NCI-H2227 (cell line): ENCODE results near the gene VAV3.
A peak's percentile ranks its signal among the peaks of the same experiment; 100 is the strongest.
"Not testable (repeated sequence)": the region's sequence is repeated elsewhere in the genome, so short reads cannot be mapped to it uniquely, and the experiment has no call there.

Source experiments
- DNase-seq: peaks from one replicate; lab custom pipeline; 2025; ENCODE audit not compliant: unreplicated experiment; lab: John Stamatoyannopoulos, UW

The VAV3 gene, protein sequence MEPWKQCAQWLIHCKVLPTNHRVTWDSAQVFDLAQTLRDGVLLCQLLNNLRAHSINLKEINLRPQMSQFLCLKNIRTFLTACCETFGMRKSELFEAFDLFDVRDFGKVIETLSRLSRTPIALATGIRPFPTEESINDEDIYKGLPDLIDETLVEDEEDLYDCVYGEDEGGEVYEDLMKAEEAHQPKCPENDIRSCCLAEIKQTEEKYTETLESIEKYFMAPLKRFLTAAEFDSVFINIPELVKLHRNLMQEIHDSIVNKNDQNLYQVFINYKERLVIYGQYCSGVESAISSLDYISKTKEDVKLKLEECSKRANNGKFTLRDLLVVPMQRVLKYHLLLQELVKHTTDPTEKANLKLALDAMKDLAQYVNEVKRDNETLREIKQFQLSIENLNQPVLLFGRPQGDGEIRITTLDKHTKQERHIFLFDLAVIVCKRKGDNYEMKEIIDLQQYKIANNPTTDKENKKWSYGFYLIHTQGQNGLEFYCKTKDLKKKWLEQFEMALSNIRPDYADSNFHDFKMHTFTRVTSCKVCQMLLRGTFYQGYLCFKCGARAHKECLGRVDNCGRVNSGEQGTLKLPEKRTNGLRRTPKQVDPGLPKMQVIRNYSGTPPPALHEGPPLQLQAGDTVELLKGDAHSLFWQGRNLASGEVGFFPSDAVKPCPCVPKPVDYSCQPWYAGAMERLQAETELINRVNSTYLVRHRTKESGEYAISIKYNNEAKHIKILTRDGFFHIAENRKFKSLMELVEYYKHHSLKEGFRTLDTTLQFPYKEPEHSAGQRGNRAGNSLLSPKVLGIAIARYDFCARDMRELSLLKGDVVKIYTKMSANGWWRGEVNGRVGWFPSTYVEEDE

DNA sequence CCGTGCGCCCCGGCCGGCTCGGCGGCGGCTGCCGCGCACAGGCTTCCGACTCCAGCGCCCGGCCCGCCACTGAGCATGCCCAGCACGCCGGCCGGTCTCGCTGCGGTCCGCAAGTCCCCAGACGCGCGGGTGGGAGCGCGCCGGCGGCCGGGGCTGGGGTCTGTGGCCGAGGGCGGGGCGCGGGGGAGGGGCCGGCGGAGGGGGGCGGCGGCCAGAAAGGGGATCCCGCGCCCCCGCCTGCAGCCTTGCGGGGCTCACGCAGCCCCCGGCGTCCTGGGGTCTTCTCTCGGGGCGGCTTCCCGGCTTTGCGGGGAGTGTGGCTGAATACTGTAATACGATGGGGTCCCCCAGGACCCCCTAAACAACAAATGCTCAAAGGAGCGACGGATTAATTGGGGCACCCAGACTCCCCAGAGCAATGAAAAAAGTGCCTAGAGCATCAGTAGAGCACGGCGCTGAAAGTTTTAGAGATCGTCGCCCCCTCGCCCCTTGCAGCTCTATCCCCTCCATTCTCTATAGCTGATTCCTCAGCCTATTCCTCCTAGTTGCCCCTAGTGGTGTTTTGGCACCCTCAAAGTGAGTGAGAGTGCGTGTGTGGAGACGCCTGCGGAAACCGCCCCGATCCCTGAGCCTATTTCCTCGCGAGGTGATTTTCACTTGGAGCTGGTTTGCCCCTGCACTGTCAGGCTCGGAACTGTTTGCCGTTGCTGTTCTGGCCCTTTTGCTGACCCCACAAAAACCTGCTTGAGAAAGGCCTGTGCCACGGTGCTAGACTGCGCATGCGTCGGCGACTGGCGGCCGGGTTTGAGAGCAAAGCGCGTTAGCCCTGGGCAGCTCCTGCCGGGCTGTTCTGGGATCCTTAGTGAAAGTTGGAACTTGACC is at the start of gene VAV3:
Gene VAV3, minus strand, starts transcription at position 71 of the 882 bp plus-strand sequence. CDS start 311 bp downstream, outside the sequence.
- DNase-seq: peak; percentile 64

DNA sequence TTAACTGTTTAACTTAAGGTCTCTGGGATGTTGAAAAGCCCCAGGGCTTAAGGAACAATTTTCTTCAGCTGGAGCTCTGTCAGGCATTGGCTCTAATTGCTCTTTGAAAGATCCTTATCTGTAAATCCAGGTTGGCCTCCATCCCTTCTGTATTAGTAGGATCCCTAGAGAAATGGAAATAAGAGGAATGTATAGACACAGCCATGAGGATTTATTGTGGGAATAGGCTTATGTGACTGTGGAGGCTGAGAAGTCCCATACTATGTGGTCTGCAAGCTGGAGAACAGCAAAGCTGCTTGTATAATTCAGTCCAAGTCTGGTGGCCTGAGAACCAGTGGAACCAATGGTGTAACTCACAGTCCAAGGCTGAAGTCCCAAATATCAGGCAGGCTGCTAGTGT is 47.6 kb upstream of the VAV3 start:
- no peak for DNase-seq

DNA sequence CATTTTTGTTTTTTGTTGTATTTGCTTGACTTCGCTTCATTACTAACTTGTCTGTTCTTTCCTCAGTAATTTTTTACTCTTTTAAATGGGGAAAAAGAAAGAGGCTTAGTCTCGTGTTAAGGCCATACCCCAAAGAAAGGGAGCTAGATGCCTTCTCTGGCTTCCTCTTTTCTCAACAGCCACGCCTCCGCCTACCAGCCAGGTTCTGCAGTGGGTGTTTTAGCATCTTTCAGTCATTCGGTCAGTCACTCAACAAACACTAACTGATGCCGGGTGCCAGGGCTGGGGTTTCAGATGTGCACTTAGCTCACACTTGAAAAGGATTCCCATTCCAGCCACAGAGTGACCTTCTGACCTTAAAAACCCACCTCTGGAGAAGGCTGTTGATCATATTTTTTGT is 46.3 kb upstream of the VAV3 start:
- DNase-seq: no peak

DNA sequence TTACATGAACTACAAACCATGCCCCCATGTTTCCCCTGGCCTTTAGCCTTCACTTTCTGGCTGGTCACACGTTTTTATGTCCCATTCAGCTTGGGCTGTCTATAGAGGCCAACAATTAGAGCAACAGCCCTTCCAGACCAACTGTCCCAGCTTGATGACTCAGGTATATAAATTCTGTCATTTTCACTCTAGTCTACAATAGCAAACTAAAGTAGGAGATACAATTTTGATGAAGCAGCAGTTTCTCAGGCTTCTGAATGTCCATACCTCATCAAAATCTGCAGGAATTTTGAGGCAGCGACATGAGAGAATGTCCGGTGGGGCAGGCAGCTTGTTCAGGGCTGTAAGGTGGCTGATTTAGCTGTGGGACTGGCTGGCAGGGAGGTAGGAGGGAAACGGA is 45.6 kb upstream of the VAV3 start:
- DNase-seq: no peak

DNA sequence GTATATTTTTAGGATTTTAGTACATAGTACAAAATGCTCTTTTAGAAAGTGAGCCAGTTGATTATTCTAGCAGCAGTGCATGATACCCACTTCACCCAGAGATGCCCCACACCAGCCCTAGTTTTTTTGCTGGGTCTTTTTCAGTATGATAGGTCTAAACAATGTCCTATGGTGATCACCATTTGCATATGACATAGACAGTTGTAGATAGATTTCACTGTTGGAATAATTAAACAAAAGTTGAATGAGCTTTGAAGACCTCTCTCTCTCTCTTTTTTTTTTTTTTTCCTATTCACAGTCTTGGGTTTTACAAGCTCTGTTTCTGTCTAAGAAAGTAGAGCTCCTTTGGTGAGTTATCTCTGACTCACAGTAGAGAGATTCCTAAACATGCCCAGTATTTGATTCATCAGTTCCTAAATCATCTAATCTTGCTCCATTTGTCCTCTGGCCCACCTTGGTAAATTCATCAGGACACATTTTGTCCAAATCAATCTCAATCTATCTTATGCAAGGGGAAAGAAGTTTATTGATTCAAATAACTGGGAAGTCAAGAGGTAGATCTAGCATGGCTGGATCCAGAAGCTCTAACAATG is 44.7 kb upstream of the VAV3 start:
- no peak for DNase-seq

DNA sequence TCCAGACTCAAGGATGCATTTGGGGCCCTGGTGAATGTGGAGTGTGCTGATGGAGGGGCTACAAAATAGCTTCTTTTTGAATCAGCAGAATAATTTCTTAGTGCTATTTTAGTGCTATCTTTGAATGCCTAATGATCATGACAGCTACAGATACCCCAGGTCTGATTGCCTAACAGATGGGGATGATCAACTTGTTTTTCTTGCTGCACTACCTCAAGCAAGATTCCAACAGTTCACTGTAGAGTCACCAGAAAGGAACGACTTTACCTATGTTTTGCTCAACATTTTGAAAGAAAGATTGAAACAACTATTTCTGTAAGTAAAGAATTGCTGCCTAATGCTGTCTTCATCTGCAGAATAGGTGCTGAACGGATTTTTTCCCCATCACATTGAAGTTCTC is 42.6 kb upstream of the VAV3 start:
- DNase-seq: no peak

DNA sequence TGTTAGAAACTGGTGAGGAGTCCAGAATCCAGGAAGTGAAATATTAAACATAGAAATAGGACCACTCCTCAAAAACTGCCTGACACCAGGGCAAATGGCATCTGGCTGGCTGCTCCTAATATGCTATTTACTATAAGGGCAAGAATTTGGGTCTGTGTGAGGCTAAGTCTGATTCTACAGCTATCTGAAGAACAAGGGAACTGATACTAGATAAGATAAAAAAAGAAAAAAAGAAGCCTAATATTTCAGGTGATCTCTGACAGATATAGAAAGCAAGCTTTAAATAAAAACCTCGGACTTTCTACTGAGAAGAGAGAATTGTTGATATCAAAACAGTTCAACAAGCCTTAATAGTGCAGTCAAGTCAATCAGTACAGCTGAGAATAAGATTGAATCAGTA is 42.1 kb upstream of the VAV3 start:
- no peak for DNase-seq

DNA sequence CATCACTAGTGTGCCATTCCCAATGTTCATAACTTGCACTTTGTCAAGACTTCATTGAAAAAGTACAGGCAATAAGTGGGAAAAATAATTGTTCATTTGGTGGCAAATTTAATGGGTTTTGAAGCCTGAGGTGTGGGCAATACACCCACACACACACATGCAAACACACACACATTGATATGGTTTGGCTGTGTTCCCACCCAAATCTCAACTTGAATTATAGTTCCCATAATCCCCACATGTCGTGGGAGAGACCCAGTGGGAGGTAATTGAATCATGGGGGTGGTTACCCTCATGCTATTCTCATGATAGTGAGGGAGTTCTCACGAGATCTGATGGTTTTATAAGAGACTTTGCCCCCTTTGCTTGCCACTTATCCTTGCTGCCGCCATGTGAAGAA is 39.9 kb upstream of the VAV3 start:
- DNase-seq: not testable (repeated sequence)

DNA sequence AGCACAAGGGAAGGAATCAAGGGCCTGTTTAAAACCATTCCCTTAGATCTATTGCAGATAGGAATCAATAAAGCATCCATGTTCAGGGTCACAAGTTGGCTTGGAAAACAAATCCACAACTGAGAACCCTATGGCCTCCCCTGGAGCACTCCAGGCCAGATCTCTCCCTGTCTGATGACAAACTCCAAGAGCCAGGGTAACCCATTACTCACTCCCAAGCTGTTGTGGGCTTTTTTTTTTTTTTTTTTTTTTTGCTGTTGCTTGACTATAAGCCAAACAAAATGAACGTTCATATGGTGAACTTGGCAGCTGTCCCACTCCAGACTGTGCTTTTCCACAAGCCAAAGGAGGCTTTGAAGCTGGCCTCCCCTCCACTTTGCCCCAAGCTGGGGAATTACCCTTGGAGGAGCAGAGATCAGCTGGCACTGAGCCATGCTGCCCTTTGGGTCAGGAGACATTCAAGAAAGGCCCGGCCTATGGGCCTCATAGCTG is 35.7 kb upstream of the VAV3 start:
- DNase-seq: peak; percentile 17

DNA sequence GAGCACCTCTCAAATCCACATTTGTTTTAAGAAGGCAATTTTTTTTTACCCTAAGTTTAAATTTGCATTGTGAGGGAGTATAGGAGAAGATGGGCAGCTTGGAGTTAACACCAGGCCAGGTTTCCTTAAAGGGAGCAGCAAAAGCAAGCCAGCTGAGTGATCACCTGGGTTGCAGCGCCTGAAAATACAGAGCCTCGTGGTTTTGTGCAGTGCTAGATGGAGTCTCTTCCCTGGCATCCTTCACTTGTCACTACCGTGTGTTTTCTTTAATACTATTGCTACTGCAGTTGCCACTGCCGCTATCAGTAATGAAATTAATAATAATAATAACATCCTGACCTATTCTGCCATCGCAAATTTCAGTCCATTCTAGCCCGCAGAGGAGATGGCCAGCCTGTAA is 35.2 kb upstream of the VAV3 start:
- no peak for DNase-seq

DNA sequence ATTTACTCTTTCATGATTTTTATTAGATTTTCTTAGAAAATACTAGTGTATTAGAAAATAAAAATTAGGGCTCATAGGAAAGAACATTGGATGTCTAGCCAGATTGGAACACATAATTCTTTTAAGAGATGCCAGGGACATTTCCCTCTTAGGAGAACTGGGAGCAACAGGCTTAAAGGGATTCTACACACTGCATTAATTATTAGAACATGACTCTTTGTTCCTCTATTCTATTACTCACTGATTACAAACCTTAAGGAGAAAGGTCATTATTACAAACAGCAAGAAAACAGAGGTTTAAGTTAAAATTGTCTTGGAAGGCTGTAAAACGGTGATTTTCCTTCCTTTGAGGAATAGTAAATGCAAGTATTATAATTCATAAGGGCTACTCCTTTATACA is 32.9 kb upstream of the VAV3 start:
- no peak for DNase-seq

DNA sequence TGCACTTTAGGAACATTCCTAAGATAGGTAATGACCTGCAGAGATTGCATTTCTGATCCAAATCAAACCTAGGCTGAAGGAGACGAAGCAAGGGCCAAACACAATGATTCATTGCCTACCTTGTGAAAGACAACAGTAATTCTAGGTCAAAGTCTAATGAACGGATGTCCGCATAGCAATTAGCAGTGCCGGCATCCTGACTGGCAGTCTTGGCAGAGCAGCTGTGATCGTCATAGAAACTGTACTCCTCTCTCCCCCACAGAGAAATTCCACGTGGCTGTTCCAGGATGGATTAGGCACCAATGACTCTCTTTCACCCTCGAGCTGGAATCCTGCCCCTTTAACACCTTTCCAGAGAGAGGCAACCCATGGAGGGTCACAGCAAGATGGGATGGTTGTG is 28.9 kb upstream of the VAV3 start:
- peak; percentile 12 for DNase-seq

DNA sequence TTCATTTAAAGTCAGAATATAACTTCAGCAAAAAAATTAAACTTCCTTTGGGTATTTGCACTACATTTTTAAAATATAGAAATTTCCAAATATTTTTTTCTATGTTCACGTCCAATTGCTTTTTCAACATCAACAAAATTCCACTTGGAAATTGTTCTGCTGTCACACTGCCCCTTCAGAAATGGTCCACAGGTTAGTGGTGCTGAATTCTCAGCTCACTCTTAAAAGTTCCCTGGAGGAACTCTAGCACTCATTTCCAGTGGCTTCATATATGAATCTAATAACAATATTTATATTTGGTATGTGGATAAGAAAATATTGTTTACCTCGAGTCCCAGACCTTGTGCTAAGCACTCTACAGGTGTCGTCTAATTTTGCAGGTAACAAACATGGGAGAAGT is 27.4 kb upstream of the VAV3 start:
- DNase-seq: no peak

DNA sequence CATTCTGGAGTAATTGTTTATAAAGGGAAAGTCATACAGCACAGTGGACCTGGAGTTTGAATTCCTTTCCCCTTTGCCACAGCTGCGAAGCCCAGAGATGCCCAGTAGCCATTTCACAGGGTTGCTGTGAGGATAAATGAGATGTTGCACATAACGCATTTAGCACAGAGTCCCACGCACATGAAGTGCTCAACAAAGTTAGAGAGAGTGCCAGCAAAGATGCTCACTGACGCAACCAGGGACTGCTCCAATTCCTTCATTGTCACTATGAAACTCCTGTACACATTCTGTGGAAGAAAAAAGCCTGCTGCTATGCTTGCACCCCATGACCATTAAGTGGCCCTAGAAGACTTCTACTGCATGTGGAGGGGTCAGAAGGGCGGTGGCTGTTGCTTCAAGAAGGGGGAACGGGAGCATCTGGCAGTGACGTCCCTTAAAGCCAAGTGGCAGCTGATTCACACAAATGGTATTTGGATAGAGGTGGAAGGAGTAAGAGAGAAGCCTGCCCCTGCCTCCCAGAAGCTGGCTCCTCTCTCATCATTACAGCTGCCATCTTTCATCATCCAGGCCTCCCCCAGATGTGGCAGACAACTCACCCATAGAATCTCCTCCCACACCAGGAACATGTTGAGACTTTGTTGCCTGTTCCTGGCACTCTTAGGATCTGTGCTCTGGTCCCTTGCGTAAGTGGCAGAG is 26.5 kb upstream of the VAV3 start:
- DNase-seq: no peak

DNA sequence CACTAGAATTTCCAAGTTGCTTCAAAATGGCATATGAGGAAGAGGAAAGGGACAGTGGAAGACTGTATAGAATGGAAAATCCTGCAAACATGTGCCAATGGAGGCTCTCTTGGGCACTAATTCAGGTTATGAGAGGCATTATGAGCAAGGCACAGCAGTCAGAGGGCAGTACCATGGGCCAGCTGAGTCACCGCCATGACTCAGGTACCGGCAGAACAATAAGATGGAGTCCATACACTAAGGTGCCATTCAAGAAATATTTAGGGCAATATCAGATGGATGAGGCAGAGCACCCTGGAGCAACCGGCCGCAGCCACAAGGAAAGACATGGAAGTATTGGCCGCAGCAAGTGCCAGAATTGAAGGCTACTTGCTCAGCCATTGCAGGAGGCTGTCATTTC is 25.6 kb upstream of the VAV3 start:
- no peak for DNase-seq

DNA sequence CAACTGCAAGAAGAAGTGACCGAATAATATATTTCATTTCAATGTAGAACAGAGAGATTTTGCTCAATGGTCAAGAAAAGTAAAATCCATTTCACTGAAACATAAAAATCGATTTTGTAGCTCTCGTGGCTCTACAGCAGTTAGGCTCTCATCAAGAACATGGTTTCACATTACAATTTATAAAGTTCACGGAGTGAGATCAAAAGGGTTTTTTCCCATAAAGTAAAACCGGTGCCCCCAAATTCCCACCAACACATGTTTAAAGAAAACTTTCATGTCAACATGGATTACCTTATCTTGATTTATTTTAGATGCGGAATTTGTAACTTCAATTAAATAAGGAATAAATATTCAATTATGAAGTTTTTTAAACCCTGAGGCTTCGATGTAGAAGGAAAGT is 16.3 kb upstream of the VAV3 start:
- no peak for DNase-seq

DNA sequence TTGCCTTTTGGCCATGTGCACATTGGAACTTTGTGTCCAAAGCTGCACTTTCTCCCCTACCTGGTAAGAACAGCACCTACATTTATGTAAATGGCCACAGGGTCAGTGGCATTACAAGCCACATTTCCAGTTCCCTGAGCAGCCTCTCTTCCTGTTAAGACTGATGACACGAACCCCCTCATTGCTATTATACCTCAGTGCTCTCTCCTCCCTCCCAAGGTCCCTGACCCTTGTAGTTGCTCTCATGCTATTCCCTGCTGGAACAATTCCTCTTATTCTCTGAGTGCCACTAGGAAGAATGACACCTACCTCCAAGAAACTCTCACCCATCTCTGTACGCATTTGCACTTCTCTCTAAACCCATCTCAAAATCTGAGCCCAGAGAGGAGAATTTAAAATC is 14.9 kb upstream of the VAV3 start:
- no peak for DNase-seq

DNA sequence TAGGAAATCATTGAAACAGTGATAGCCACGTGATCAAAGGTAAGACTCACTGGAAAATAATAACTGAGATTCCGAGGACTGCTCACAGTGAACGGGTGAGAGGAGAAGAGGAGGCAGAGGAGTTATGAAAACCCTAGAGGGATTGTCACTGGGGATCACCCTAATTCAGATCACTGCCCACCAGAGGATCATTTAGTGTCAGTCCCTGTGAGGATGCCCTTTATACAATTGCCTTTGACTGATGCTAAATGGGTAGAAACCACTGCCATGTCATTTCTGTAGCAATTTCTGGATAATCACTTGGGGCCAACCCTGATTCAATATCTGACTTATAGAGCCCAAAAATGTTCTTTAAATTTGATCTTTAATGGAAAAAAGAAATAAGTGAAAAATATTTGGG is 14.1 kb upstream of the VAV3 start:
- DNase-seq: no peak

DNA sequence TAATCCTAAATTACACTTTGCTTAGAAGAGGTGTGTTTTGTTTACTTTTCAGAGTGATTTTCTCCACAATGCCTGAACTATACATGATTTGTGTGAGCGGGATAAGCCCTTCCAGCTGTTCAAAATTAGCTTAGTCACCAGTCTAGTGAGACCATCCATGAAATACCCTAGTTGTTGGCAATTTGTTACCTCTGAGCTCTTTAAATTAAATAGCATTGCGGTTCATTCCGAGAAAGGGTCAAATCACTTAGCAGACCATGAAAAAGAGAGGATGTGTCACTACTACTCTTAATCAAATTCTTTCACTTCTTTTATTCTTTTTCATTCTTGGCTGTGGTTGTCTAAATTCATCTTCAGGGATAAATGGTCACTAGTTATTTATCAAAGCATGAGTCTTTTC is 11.9 kb upstream of the VAV3 start:
- no peak for DNase-seq

DNA sequence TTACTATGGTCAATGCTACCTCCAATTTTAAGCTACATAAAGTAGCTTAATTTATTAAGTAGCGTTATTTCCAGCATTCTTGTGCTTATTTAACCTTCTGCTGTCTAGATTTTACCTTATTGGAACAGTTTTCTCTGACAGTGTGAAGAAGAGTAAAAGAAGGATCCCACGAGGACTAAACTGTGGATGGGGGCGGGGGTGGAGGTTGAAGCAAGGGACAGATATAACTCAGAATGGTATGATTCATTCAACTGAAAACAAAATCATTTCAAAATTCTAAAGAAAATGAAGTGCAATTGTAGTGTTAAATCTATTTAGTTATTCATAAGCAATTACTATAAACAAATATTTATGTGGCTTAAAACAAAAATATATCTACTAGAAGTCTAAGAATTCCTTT is 11.5 kb upstream of the VAV3 start:
- no peak for DNase-seq
